Stimulated activated CD8-positive, alpha-beta memory T cell treated with anti-CD3 and anti-CD28 coated beads, Interleukin-2, amount 100 ng/mL, for 1 hour (primary cell): Measurements from ENCODE around the gene MAEL.

ENCODE experiments used
- DNase-seq, 2 donors: peaks; one replicate each; pipeline ENCODE4 v3.0.0-alpha.2; 2020; ENCODE audit warnings: low read depth in 2 of 2

MAEL gene

GRCh38 chr1:166988974-166989515 lies at the start of gene MAEL:
MAEL (plus strand) TSS chr1:166989280; CDS start chr1:166989353, 73 bp downstream.
- DNase-seq = no peak

GRCh38 chr1:166939741-166940375 lies 49.2 kb upstream of the MAEL start:
- no peak for DNase-seq

GRCh38 chr1:166944186-166944967 lies 44.7 kb upstream of the MAEL start:
- no peak for DNase-seq

GRCh38 chr1:166947398-166948043 lies 41.6 kb upstream of the MAEL start:
- DNase-seq = no peak

- no peak for DNase-seq
Measured at GRCh38 chr1:166948856-166949350, 40.2 kb upstream of the MAEL start.

GRCh38 chr1:166950156-166950555 lies 38.9 kb upstream of the MAEL start:
- no peak for DNase-seq

GRCh38 chr1:166951050-166951449 lies 38.0 kb upstream of the MAEL start:
- DNase-seq = no peak

GRCh38 chr1:166952002-166952746 lies 36.9 kb upstream of the MAEL start:
- no peak for DNase-seq

GRCh38 chr1:166953491-166953890 lies 35.6 kb upstream of the MAEL start:
- no peak for DNase-seq

GRCh38 chr1:166956057-166956850 lies 32.8 kb upstream of the MAEL start:
- no peak for DNase-seq

- no peak for DNase-seq
Measured at GRCh38 chr1:166956872-166957271, 32.2 kb upstream of the MAEL start.

GRCh38 chr1:166960858-166961474 lies 28.1 kb upstream of the MAEL start:
- no peak for DNase-seq

- no peak for DNase-seq
Measured at GRCh38 chr1:166969074-166969677, 19.9 kb upstream of the MAEL start.

GRCh38 chr1:166971252-166971651 lies 17.8 kb upstream of the MAEL start:
- no peak for DNase-seq

- DNase-seq = no peak
Measured at GRCh38 chr1:166972193-166972592, 16.9 kb upstream of the MAEL start.

- no peak for DNase-seq
Measured at GRCh38 chr1:166972826-166973225, 16.3 kb upstream of the MAEL start.

GRCh38 chr1:166974647-166975345 lies 14.3 kb upstream of the MAEL start:
- DNase-seq = no peak

- DNase-seq = no peak
Measured at GRCh38 chr1:166975361-166976129, 13.5 kb upstream of the MAEL start, which contains the start of gene ILDR2. ILDR2 (minus strand) TSS chr1:166975540; CDS start chr1:166975268, 272 bp downstream.
